ENCODE measurements around the gene KIF26B. TPM values are rescaled to one million over a fixed set of nuclear protein-coding genes. Genes with fewer than 3 reads are reported as not detected.

KIF26B gene
- total RNA-seq, 1 experiment from 2014 or later, result 0.04 TPM

DNA sequence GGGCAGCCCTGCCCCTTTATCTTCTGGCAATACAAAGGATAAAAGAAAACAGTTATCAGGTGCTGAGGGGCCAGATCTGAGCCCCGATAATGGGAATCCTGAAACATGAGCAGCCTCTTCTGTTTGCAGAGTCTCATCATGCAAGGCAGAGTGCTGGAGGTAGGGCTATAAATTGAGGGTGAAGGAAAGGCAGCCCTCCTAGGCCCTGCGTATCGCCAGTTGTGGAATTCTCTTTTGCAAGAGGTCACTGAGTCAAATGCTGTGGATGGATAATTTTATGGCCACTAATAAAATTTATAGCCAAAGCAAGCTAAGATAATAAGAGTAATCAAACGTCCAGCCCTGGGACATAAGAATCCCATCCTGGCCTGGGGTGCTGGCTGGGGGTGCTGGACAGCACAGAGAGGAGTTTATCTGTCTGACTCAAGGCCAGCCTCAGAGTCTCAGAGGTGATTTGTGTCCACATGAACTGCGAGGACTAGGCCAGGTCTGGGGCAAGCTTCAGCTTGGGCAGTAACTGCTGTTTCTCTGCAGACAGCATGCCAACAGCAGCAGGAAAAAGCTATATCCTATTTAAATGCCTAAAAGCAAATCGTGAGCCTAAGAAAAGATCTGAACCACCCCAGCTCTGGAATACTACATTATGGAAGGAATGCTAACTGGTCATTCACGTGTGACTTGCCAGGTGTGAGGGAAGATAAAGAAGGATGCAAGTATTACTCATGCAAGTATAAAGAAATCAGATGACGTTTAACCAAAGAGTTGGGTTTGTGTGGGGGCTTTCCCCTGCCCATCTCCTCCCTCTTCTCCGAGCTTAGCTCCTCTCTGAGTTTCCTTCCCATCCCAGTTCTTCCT lies 254.8 kb downstream of the KIF26B start:
- BruUV-seq (replicated peaks), result no TSS peak
- H3K9ac ChIP-seq (ENCODE audit: low read length), result no peak overlapping the region

DNA sequence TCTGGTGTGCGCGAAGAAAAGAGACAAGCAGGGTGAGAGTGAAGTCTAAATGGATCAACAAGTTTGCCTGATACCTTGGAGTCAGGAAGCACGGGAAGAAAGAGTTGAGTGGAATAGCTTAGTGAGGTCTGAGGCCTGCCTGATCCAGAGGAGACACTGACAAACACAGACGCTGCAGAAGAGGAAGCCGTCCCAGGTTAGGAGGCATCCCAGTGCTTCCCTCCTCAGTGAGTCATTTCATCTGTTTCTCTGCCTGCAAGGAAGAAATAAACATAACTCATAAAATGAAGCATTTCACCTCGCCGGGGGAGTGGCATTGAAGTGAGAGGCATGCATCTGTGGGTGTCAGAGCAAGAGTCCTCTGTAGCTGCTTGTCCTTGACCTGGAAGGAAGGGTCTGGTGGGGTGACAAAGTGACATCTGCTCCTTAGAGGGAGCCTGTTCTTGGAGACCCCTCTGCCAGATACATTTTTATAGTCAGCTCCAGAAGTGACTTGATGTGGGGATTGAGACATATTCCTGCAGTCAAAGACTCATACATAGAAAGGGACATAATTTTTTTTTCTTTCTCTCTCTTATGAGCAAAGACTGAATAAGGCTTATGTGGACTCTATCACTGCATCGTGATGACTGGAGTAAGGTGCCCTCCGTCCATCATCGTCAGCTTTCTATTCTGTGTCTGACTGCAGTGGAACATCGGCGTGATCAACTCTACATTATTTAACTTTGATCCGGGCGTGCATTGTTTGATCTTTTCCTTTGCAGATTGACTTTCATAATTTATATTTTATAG lies 256.7 kb downstream of the KIF26B start:
- intact Hi-C loops (cut with micrococcal nuclease), result no loop called here
- Histone ChIP-seq H3K4me1 (ENCODE audit: insufficient read depth, low read length) (no peaks in the 10 kb centered on the region), H3K79me2 (ENCODE audit: low read length) (no peaks in the 10 kb centered on the region), H4K20me1 (ENCODE audit: low read length) (no peaks in the 10 kb centered on the region), H3K27ac (ENCODE audit: low read length) (no peak overlapping the region), H3K36me3 (ENCODE audit: low read depth, low read length) (no peaks in the 10 kb centered on the region), H3K27me3 (ENCODE audit: low read length) (peaks cover 68% of the 10 kb centered on the region), H3K9me2 (replicated peaks; ENCODE audit: low read length) (no peaks in the 10 kb centered on the region), H2AFZ (ENCODE audit: low read length) (no peak overlapping the region), H3F3A (ENCODE audit: low read length, unreplicated experiment) (no peaks in the 10 kb centered on the region), H3K4me3 (ENCODE audit: low read length) (no peak overlapping the region), H3K9ac (ENCODE audit: low read length) (no peak overlapping the region), H3K9me3 (ENCODE audit: low read length) (no peaks in the 10 kb centered on the region), H3K4me2 (ENCODE audit: low read length) (no peak overlapping the region)
- TF ChIP-seq EZH2phosphoT487 (IDR thresholded peaks at IDR 0.05; ENCODE audit: borderline replicate concordance, low read length), result no peak
- TF ChIP-seq, protein P1, sequence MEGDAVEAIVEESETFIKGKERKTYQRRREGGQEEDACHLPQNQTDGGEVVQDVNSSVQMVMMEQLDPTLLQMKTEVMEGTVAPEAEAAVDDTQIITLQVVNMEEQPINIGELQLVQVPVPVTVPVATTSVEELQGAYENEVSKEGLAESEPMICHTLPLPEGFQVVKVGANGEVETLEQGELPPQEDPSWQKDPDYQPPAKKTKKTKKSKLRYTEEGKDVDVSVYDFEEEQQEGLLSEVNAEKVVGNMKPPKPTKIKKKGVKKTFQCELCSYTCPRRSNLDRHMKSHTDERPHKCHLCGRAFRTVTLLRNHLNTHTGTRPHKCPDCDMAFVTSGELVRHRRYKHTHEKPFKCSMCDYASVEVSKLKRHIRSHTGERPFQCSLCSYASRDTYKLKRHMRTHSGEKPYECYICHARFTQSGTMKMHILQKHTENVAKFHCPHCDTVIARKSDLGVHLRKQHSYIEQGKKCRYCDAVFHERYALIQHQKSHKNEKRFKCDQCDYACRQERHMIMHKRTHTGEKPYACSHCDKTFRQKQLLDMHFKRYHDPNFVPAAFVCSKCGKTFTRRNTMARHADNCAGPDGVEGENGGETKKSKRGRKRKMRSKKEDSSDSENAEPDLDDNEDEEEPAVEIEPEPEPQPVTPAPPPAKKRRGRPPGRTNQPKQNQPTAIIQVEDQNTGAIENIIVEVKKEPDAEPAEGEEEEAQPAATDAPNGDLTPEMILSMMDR (conservative IDR thresholded peaks at IDR 0.05; ENCODE audit: low read depth, low read length), result no peak
- no peak for TF ChIP-seq EZH2 (IDR thresholded peaks at IDR 0.05; ENCODE audit: low read length, unreplicated experiment)
- no TSS peak for BruUV-seq (replicated peaks)
- ChIA-PET POLR2A (ENCODE audit: unreplicated experiment) (no interaction called here), CTCF (interaction anchor here (0.6 kb wide), 1 partner anchor 160 kb away, joined by 6 read pairs; no protein-coding TSS in a partner anchor)
- ATAC-seq (no peak; the same call in 1 of the 2 replicates), DNase-seq (no peak)

More for the DNA sequence above, 254.8 kb downstream of the KIF26B start:
- Histone ChIP-seq H3K79me2 (ENCODE audit: low read length) (no peaks in the 10 kb centered on the region), H3K27me3 (ENCODE audit: low read length) (peaks cover 69% of the 10 kb centered on the region), H3K9me2 (replicated peaks; ENCODE audit: low read length) (no peaks in the 10 kb centered on the region), H3K4me3 (ENCODE audit: low read length) (no peak overlapping the region), H4K20me1 (ENCODE audit: low read length) (no peaks in the 10 kb centered on the region), H2AFZ (ENCODE audit: low read length) (no peak overlapping the region), H3F3A (ENCODE audit: low read length, unreplicated experiment) (no peaks in the 10 kb centered on the region), H3K9me3 (ENCODE audit: low read length) (no peaks in the 10 kb centered on the region), H3K4me1 (ENCODE audit: insufficient read depth, low read length) (no peaks in the 10 kb centered on the region), H3K4me2 (ENCODE audit: low read length) (no peak overlapping the region), H3K27ac (ENCODE audit: low read length) (no peak overlapping the region), H3K36me3 (ENCODE audit: low read depth, low read length) (no peaks in the 10 kb centered on the region)
- ChIA-PET POLR2A (ENCODE audit: unreplicated experiment) (no interaction called here), CTCF (no interaction called here)
- intact Hi-C loops (cut with micrococcal nuclease), result no loop called here
- no peak for TF ChIP-seq EZH2phosphoT487 (IDR thresholded peaks at IDR 0.05; ENCODE audit: borderline replicate concordance, low read length)
- TF ChIP-seq, protein P1 (conservative IDR thresholded peaks at IDR 0.05; ENCODE audit: low read depth, low read length), result no peak
- TF ChIP-seq EZH2 (IDR thresholded peaks at IDR 0.05; ENCODE audit: low read length, unreplicated experiment), result no peak
- no peak for ATAC-seq
- no peak for DNase-seq
